Gastrocnemius medialis (tissue), 4 donors: ENCODE measurements around the gene DERA.

Experiments used
- POLR2A ChIP-seq, 2 donors: fragments of 450-650 bp; IDR thresholded peaks; one replicate each; pipeline ENCODE4 v1.6.1; 2017; ENCODE audit warnings: antibody characterized with exemption in 2 of 2, mild to moderate bottlenecking in 2 of 2, moderate library complexity in 2 of 2
- TF ChIP-seq, protein P1 (sequence below), 5 experiments: fragments of 450-650 bp in 3 of 5; fragments of 200-600 bp in 2 of 5; sonication (generic) in 2 of 5; IDR thresholded peaks in 4 of 5; conservative IDR thresholded peaks in 1 of 5; 1 replicate in 4 of 5; 2 replicates in 1 of 5; pipeline ENCODE4 v1.5.1; 2016 to 2019; ENCODE audit warnings: antibody characterized with exemption in 5 of 5, mild to moderate bottlenecking in 3 of 5, moderate library complexity in 3 of 5

DNA sequence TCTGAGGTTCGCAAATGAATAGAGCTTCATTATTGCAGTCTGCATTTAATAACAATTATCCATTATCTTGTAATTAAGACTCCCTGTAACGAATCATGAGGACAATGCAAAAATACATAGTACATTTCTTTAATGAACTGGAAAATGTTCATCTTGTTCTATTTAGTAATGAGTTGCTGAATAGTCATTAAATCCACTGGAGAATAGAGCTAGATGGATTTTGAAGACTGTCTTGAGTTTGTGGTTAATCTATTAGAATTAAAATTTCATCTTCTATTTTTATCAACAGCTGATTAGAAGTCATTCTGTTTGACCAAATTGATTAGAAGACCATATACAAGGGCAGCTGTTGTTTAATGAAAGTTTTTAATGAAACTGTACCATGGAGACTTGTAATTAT, 107.2 kb downstream of the DERA start:
- TF ChIP-seq, protein P1, sequence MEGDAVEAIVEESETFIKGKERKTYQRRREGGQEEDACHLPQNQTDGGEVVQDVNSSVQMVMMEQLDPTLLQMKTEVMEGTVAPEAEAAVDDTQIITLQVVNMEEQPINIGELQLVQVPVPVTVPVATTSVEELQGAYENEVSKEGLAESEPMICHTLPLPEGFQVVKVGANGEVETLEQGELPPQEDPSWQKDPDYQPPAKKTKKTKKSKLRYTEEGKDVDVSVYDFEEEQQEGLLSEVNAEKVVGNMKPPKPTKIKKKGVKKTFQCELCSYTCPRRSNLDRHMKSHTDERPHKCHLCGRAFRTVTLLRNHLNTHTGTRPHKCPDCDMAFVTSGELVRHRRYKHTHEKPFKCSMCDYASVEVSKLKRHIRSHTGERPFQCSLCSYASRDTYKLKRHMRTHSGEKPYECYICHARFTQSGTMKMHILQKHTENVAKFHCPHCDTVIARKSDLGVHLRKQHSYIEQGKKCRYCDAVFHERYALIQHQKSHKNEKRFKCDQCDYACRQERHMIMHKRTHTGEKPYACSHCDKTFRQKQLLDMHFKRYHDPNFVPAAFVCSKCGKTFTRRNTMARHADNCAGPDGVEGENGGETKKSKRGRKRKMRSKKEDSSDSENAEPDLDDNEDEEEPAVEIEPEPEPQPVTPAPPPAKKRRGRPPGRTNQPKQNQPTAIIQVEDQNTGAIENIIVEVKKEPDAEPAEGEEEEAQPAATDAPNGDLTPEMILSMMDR (IDR thresholded peaks at IDR 0.05 in 4 of 5, conservative IDR thresholded peaks at IDR 0.05 in 1 of 5): no peak
- no peak for TF ChIP-seq POLR2A (IDR thresholded peaks at IDR 0.05)
